Trophoblast cell (in vitro differentiated cells and primary cell): Measurements from ENCODE around the gene ADO.

ENCODE experiments used
- DNase-seq, 2 donors: peaks; one replicate each; pipeline ENCODE4 v3.0.0-alpha.2; 2016
- H2AFZ ChIP-seq: 2 replicates; pipeline ENCODE4 v1.6.1; 2013; ENCODE audit warnings: low read length, moderate library complexity, mild to moderate bottlenecking; ENCODE audit not compliant: insufficient read depth, poor library complexity
- H2AK5ac ChIP-seq: 2 replicates; pipeline ENCODE4 v1.6.1; 2013; ENCODE audit warnings: mild to moderate bottlenecking, low read length
- H2BK120ac ChIP-seq: 2 replicates; pipeline ENCODE4 v1.6.1; 2013; ENCODE audit warnings: low read length, mild to moderate bottlenecking, moderate library complexity; ENCODE audit not compliant: insufficient read depth, poor library complexity
- H2BK12ac ChIP-seq: 2 replicates; pipeline ENCODE4 v1.6.1; 2013; ENCODE audit warnings: mild to moderate bottlenecking, low read length, moderate library complexity
- H2BK5ac ChIP-seq: 2 replicates; pipeline ENCODE4 v1.6.1; 2013; ENCODE audit warnings: low read length, low read depth, moderate library complexity, mild to moderate bottlenecking; ENCODE audit not compliant: poor library complexity
- H3K14ac ChIP-seq: 2 replicates; pipeline ENCODE4 v1.6.1; 2013; ENCODE audit warnings: mild to moderate bottlenecking, low read length
- H3K18ac ChIP-seq: 2 replicates; pipeline ENCODE4 v1.6.1; 2013; ENCODE audit warnings: mild to moderate bottlenecking, low read length
- H3K23ac ChIP-seq: 2 replicates; pipeline ENCODE4 v1.6.1; 2013; ENCODE audit warnings: low read length
- H3K27ac ChIP-seq: 2 replicates; pipeline ENCODE4 v1.5.1; 2013; ENCODE audit warnings: low read depth, mild to moderate bottlenecking, inconsistent platforms, low read length, moderate library complexity
- H3K27me3 ChIP-seq: 2 replicates; pipeline ENCODE4 v1.6.1; 2013; ENCODE audit warnings: inconsistent platforms, mild to moderate bottlenecking, low read length, moderate library complexity; ENCODE audit not compliant: insufficient read depth
- H3K36me3 ChIP-seq, 2 experiments: 1 replicate in 1 of 2; 2 replicates in 1 of 2; pipeline ENCODE4 v1.6.1; 2013; ENCODE audit warnings: low read length in 2 of 2, mild to moderate bottlenecking in 2 of 2, moderate library complexity in 1 of 2; ENCODE audit not compliant: insufficient read depth in 2 of 2, control insufficient read depth in 1 of 2
- H3K4ac ChIP-seq: 2 replicates; pipeline ENCODE4 v1.6.1; 2013; ENCODE audit warnings: low read depth, mild to moderate bottlenecking, low read length, moderate library complexity
- H3K4me1 ChIP-seq, 2 experiments: 1 replicate in 1 of 2; 2 replicates in 1 of 2; pipeline ENCODE4 v1.6.1; 2013; ENCODE audit warnings: low read length in 2 of 2, mild to moderate bottlenecking in 2 of 2, moderate library complexity in 1 of 2; ENCODE audit not compliant: insufficient read depth in 2 of 2, control insufficient read depth in 1 of 2
- H3K4me2 ChIP-seq: 2 replicates; pipeline ENCODE4 v1.6.1; 2013; ENCODE audit warnings: inconsistent platforms, mild to moderate bottlenecking, low read length, moderate library complexity
- H3K4me3 ChIP-seq: 2 replicates; pipeline ENCODE4 v1.5.1; 2013; ENCODE audit warnings: mild to moderate bottlenecking, low read depth, low read length, inconsistent platforms
- H3K79me1 ChIP-seq: one replicate; pipeline ENCODE4 v1.6.1; 2013; ENCODE audit warnings: low read length
- H3K79me2 ChIP-seq: 2 replicates; pipeline ENCODE4 v1.6.1; 2013; ENCODE audit warnings: low read length, mild to moderate bottlenecking; ENCODE audit not compliant: control insufficient read depth, insufficient read depth, poor library complexity
- H3K9ac ChIP-seq: 2 replicates; pipeline ENCODE4 v1.6.1; 2013; ENCODE audit warnings: mild to moderate bottlenecking, low read length
- H3K9me3 ChIP-seq: 2 replicates; pipeline ENCODE4 v1.6.1; 2013; ENCODE audit warnings: low read depth, mild to moderate bottlenecking, control low read depth, inconsistent platforms, low read length; ENCODE audit not compliant: insufficient read depth
- H4K12ac ChIP-seq: 2 replicates; pipeline ENCODE4 v1.6.1; 2013; ENCODE audit warnings: low read depth, mild to moderate bottlenecking, low read length, moderate library complexity
- H4K8ac ChIP-seq: 2 replicates; pipeline ENCODE4 v1.6.1; 2013; ENCODE audit warnings: low read depth, mild to moderate bottlenecking, low read length, moderate library complexity
- H4K91ac ChIP-seq: one replicate; pipeline ENCODE4 v1.6.1; 2013; ENCODE audit warnings: low read depth, mild to moderate bottlenecking, low read length, moderate library complexity
- WGBS: extraction: QIAGEN DNeasy Blood & Tissue Kit; methylation state at CpG from one replicate; pipeline ENCODE4 v1.1.7; 2013; ENCODE audit warnings: missing lambda C conversion rate; ENCODE audit not compliant: insufficient read length, insufficient coverage; ENCODE audit errors: extremely low coverage; 5-methylcytosine and 5-hydroxymethylcytosine counted together

Gene ADO

GRCh38 chr10:62765726-62766125, 38.8 kb upstream of the ADO start:
- Histone ChIP-seq H2AK5ac (no peak overlapping the region), H4K12ac (no peak overlapping the region), H3K9ac (no peak overlapping the region), H3K27me3 (no peaks in the 10 kb centered on the region), H3K27ac (no peak overlapping the region), H2BK120ac (no peak overlapping the region), H3K36me3 (no peaks in the 10 kb centered on the region), H3K79me2 (no peaks in the 10 kb centered on the region), H3K4ac (no peak overlapping the region), H3K4me3 (no peak overlapping the region), H3K4me1 (peaks cover 0 to 5% of the 10 kb centered on the region in 2 experiments), H4K91ac (no peak overlapping the region), H3K14ac (no peak overlapping the region), H3K18ac (no peak overlapping the region), H3K9me3 (no peaks in the 10 kb centered on the region), H2BK12ac (no peak overlapping the region), H3K79me1 (no peaks in the 10 kb centered on the region), H3K4me2 (no peak overlapping the region), H2BK5ac (no peak overlapping the region), H4K8ac (no peak overlapping the region), H2AFZ (no peak overlapping the region), H3K23ac (no peak overlapping the region)
- no peak for DNase-seq
- WGBS: no CpG with 5 or more reads among the region's 2 CpGs

DNA sequence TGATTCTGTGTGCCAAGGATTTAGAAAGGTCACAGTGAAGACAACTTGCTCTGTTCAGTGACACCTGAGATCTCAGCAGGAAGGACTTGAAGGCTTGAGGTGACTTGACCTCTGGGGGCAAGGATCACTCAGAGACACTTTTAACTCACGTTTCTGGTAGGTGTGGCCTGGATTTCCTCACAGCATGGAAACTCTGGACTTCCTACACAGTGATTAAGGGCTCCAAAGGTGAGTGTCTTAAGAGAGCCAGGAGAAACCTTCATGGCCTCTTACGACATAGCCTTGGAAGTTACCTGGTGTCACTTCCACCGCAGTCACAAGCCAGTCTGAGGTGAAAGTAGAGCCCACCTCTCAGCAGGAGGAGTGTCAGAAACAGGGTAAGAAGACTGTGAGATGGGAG, 38.1 kb upstream of the ADO start:
- no peak overlapping the region for H3K14ac ChIP-seq
- H3K9me3 ChIP-seq: no peaks in the 10 kb centered on the region
- H2AK5ac ChIP-seq: no peak overlapping the region
- H2AFZ ChIP-seq: no peak overlapping the region
- no peak overlapping the region for H4K8ac ChIP-seq
- no peak overlapping the region for H2BK12ac ChIP-seq
- H3K4me3 ChIP-seq: no peak overlapping the region
- no peaks in the 10 kb centered on the region for H3K27me3 ChIP-seq
- H3K79me2 ChIP-seq: no peaks in the 10 kb centered on the region
- no peak overlapping the region for H2BK120ac ChIP-seq
- no peak overlapping the region for H4K12ac ChIP-seq
- DNase-seq: no peak
- peaks cover 0 to 3% of the 10 kb centered on the region in 2 experiments for H3K4me1 ChIP-seq
- H3K9ac ChIP-seq: peak overlapping the region; percentile 56
- H4K91ac ChIP-seq: no peak overlapping the region
- no peaks in the 10 kb centered on the region for H3K79me1 ChIP-seq
- no peak overlapping the region for H2BK5ac ChIP-seq
- no peak overlapping the region for H3K4me2 ChIP-seq
- H3K4ac ChIP-seq: no peak overlapping the region
- H3K27ac ChIP-seq: no peak overlapping the region
- no peaks in the 10 kb centered on the region for H3K36me3 ChIP-seq
- no peak overlapping the region for H3K18ac ChIP-seq
- WGBS: no CpG with 5 or more reads among the region's 3 CpGs
- no peak overlapping the region for H3K23ac ChIP-seq

DNA sequence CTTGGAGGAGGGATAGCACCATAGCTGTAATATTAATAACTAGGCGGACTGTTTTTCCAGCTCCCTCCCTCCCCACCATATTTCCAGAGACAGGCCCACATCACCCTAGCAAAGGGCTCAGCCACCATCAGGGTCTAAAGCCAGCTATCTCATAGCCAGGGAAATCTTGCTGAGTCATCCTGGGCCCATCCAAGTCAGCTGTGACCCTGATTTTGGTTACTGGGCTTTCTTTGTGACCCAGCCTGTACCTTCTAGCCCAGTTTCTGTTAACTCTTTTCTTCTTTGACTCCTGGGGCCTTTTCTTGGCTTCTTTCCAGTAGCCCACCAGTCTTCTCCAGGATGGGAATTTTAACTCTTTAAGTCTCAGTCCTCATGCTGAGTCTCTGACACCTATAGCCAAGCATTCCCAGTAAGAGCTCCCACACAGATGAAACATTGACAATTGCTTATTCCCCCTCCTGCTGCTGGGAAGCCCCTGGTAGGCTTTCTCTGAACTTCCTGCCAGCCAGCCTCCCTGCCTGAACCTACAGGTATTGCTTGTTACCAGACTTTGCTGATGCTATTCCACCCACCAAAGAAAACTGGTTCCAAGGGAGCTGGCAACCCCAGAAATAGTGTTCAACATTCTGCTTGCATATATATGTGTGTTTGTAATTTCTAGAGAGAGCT, 34.8 kb upstream of the ADO start:
- Histone ChIP-seq H3K79me1 (no peaks in the 10 kb centered on the region), H4K12ac (no peak overlapping the region), H3K27ac (no peak overlapping the region), H2AFZ (no peak overlapping the region), H2BK12ac (no peak overlapping the region), H3K4ac (no peak overlapping the region), H2BK120ac (no peak overlapping the region), H3K36me3 (no peaks in the 10 kb centered on the region), H4K8ac (no peak overlapping the region), H3K4me1 (peaks cover 0 to 3% of the 10 kb centered on the region in 2 experiments), H3K9ac (no peak overlapping the region), H3K14ac (no peak overlapping the region), H3K18ac (no peak overlapping the region), H4K91ac (no peak overlapping the region), H3K9me3 (no peaks in the 10 kb centered on the region), H3K79me2 (no peaks in the 10 kb centered on the region), H2AK5ac (no peak overlapping the region), H3K4me2 (no peak overlapping the region), H3K27me3 (no peaks in the 10 kb centered on the region), H3K4me3 (no peak overlapping the region), H2BK5ac (no peak overlapping the region), H3K23ac (no peak overlapping the region)
- no CpG with 5 or more reads among the region's 1 CpG for WGBS
- no peak for DNase-seq

DNA sequence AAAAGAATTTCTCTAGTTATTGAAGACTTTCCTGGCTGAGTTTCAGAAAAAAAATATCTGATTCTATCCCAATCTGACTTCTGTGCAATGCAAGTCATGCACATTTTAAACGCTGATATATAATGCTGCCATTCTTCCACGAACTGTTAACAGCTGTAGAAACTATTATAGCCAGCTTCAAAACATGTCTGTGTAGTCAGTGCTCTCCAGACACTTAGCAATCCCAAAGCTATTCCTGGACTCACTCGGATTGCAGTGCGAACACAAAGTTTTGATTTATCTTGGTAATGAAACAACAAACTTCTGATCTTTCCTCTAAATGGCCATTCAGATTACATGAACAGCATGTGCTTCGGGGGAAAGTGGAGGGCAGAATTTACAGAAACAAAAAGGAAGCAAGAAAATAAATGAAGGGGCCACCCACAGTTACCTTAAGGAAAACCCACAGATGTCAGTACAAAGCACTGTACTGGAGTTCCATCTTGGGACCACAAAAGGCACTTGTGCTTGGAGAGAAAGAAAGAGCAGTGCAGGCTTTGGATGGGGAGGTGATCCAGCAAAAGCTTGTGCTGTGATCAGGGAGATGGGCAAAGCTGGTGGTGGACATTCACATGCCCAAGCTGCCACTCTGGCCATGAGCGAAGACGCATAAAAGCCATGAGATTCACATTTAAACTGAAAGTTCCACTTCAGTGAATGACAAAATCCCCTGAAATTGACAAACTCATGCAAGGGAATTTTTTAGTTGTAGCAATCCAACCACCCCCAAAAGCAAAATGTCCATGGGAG, 32.1 kb upstream of the ADO start:
- Histone ChIP-seq H3K23ac (no peak overlapping the region), H4K8ac (no peak overlapping the region), H3K27me3 (no peaks in the 10 kb centered on the region), H2BK5ac (no peak overlapping the region), H2BK120ac (no peak overlapping the region), H3K4me1 (no peaks in the 10 kb centered on the region), H3K18ac (no peak overlapping the region), H4K12ac (no peak overlapping the region), H3K4ac (no peak overlapping the region), H2BK12ac (no peak overlapping the region), H3K9ac (no peak overlapping the region), H3K36me3 (no peaks in the 10 kb centered on the region), H2AK5ac (no peak overlapping the region), H4K91ac (no peak overlapping the region), H3K79me2 (no peaks in the 10 kb centered on the region), H2AFZ (no peak overlapping the region), H3K79me1 (no peaks in the 10 kb centered on the region), H3K9me3 (no peaks in the 10 kb centered on the region), H3K14ac (no peak overlapping the region), H3K4me2 (no peak overlapping the region), H3K4me3 (no peak overlapping the region), H3K27ac (no peak overlapping the region)
- no CpG with 5 or more reads among the region's 7 CpGs for WGBS
- no peak for DNase-seq
